Loucy (cell line): ENCODE data around the gene TP63.
A peak's percentile ranks its signal among the peaks of the same experiment; 100 is the strongest.

Experiments
- H2AFZ ChIP-seq: fragments of 200-600 bp; sonication (generic); 2 replicates; pipeline ENCODE4 v1.6.0; 2016; ENCODE audit warnings: antibody characterized with exemption, mild to moderate bottlenecking, low read length, moderate library complexity
- H3F3A ChIP-seq: fragments of 200-600 bp; 2 replicates; pipeline ENCODE4 v1.6.0; 2016; ENCODE audit warnings: antibody characterized with exemption, low read depth, mild to moderate bottlenecking
- H3K27me3 ChIP-seq: fragments of 200-600 bp; sonication (generic); 2 replicates; pipeline ENCODE4 v1.6.1; 2014; ENCODE audit warnings: low read length, mild to moderate bottlenecking; ENCODE audit not compliant: insufficient read depth, poor library complexity, severe bottlenecking
- H3K36me3 ChIP-seq: fragments of 200-600 bp; sonication (generic); 2 replicates; pipeline ENCODE4 v1.6.1; 2016; ENCODE audit warnings: low read length; ENCODE audit not compliant: insufficient read depth
- H3K4me1 ChIP-seq: fragments of 200-600 bp; sonication (generic); 2 replicates; pipeline ENCODE4 v1.5.1; 2014; ENCODE audit warnings: low read length, mild to moderate bottlenecking; ENCODE audit not compliant: insufficient read depth, poor library complexity, severe bottlenecking
- H3K4me2 ChIP-seq: fragments of 200-600 bp; sonication (generic); 2 replicates; pipeline ENCODE4 v1.6.0; 2014; ENCODE audit warnings: antibody characterized with exemption, low read length, low read depth, mild to moderate bottlenecking; ENCODE audit not compliant: poor library complexity, severe bottlenecking
- H3K4me3 ChIP-seq: fragments of 200-600 bp; sonication (generic); 2 replicates; pipeline ENCODE4 v1.5.1; 2014; ENCODE audit warnings: low read length, mild to moderate bottlenecking, mixed read lengths; ENCODE audit not compliant: poor library complexity, severe bottlenecking
- H3K79me2 ChIP-seq: fragments of 200-600 bp; sonication (generic); 2 replicates; pipeline ENCODE4 v1.6.1; 2014; ENCODE audit warnings: low read length; ENCODE audit not compliant: insufficient read depth
- H3K9ac ChIP-seq: fragments of 200-600 bp; sonication (generic); 2 replicates; pipeline ENCODE4 v1.6.0; 2014; ENCODE audit warnings: mild to moderate bottlenecking, low read depth, low read length, moderate library complexity; ENCODE audit not compliant: poor library complexity, severe bottlenecking
- H3K9me2 ChIP-seq: fragments of 200-600 bp; sonication (generic); replicated peaks from 2 replicates; pipeline ENCODE4 v1.6.1; 2016; ENCODE audit warnings: low read depth, low read length, mixed read lengths
- H3K9me3 ChIP-seq: fragments of 200-600 bp; sonication (generic); 2 replicates; pipeline ENCODE4 v1.6.1; 2014; ENCODE audit warnings: mild to moderate bottlenecking, antibody characterized with exemption, low read length, low read depth; ENCODE audit not compliant: insufficient read depth
- H4K20me1 ChIP-seq: fragments of 200-600 bp; sonication (generic); 2 replicates; pipeline ENCODE4 v1.6.0; 2014; ENCODE audit warnings: antibody characterized with exemption, low read length, mild to moderate bottlenecking; ENCODE audit not compliant: insufficient read depth, poor library complexity, severe bottlenecking
- EZH2phosphoT487 ChIP-seq: fragments of 200-600 bp; IDR thresholded peaks from 2 replicates; pipeline ENCODE4 v1.6.1; 2018; ENCODE audit warnings: antibody characterized with exemption, mild to moderate bottlenecking, moderate library complexity, borderline replicate concordance
- TF ChIP-seq, protein P1 (sequence below): fragments of 200-600 bp; sonication (generic); conservative IDR thresholded peaks from 2 replicates; pipeline ENCODE4 v1.5.1; 2014; ENCODE audit warnings: mild to moderate bottlenecking, antibody characterized with exemption, low read length

TP63 gene

DNA sequence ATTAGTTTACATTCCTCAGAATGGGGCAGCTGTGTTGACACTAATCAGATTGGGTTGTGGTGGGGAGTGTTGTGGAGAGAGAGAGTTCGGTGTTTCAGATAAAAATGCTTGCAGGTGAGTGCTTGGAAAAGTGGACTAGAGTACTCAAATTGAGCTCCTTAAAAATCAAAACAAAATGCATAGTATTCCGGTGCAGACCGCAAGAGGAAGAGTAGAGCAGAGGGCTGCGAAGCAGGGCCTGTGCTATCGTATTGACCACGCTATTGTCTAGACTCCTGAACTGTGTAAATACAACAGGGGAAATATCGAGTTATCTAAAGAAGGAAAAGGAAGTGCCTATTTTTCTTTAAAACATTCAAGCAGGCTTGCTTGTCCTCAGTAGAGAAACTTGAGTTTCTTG lies 159.5 kb downstream of the TP63 start:
- Histone ChIP-seq H3K27me3 (no peaks in the 10 kb centered on the region), H3K79me2 (no peaks in the 10 kb centered on the region), H3F3A (no peaks in the 10 kb centered on the region), H3K9ac (no peak overlapping the region), H3K36me3 (no peaks in the 10 kb centered on the region), H2AFZ (no peak overlapping the region), H3K9me3 (no peaks in the 10 kb centered on the region), H3K4me1 (peaks cover 11% of the 10 kb centered on the region), H3K4me3 (no peak overlapping the region), H3K9me2 (no peaks in the 10 kb centered on the region), H3K4me2 (no peak overlapping the region), H4K20me1 (no peaks in the 10 kb centered on the region)
- no peak for TF ChIP-seq EZH2phosphoT487
- TF ChIP-seq, protein P1, sequence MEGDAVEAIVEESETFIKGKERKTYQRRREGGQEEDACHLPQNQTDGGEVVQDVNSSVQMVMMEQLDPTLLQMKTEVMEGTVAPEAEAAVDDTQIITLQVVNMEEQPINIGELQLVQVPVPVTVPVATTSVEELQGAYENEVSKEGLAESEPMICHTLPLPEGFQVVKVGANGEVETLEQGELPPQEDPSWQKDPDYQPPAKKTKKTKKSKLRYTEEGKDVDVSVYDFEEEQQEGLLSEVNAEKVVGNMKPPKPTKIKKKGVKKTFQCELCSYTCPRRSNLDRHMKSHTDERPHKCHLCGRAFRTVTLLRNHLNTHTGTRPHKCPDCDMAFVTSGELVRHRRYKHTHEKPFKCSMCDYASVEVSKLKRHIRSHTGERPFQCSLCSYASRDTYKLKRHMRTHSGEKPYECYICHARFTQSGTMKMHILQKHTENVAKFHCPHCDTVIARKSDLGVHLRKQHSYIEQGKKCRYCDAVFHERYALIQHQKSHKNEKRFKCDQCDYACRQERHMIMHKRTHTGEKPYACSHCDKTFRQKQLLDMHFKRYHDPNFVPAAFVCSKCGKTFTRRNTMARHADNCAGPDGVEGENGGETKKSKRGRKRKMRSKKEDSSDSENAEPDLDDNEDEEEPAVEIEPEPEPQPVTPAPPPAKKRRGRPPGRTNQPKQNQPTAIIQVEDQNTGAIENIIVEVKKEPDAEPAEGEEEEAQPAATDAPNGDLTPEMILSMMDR, result no peak

DNA sequence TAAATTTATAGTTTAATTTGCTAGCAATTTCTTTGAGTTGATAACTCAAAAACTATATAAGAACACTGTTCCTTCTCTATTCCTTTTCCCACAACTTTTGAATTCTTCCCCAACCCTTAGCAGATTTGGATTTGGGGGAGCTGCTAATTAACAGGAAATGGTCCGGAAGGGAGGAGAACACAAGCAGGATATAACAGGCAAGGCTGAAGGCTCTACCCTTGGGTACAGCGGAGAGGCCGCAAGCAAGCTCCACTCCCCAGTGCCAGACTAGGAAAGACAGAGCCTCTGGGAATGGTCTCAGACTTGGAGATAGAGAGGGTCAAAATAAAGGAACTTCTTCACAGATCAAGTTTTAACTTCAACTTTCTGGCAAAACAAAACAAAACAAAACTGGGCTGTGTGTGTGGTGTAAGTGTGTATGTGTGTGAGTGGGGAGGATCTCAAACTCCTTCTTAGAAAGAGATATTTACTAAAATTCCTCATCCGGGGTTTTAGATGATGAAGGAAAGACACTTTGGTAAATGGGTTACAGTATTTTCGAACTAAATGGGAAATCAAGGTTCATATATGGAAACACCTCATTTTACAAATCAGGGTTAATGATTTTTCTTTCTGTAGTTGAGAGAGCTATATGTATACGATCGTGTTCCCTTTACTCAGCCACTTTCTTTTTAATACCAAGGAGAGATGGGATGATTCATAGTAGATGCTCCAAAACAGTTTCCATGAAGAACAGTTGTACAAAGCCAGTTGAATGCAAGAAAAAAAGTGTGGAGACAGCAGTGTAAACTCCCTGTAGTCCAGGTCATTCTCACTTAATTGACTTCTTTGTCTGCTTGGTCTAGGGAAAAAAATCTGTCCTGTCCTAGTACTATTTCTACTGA lies 161.1 kb downstream of the TP63 start:
- Histone ChIP-seq H3K4me3 (no peak overlapping the region), H3K4me2 (no peak overlapping the region), H3K27me3 (no peaks in the 10 kb centered on the region), H2AFZ (no peak overlapping the region), H4K20me1 (no peaks in the 10 kb centered on the region), H3K36me3 (no peaks in the 10 kb centered on the region), H3K4me1 (peaks cover 12% of the 10 kb centered on the region), H3K79me2 (no peaks in the 10 kb centered on the region), H3K9ac (no peak overlapping the region), H3K9me3 (no peaks in the 10 kb centered on the region), H3K9me2 (no peaks in the 10 kb centered on the region), H3F3A (no peaks in the 10 kb centered on the region)
- no peak for TF ChIP-seq EZH2phosphoT487
- TF ChIP-seq, protein P1, result no peak

DNA sequence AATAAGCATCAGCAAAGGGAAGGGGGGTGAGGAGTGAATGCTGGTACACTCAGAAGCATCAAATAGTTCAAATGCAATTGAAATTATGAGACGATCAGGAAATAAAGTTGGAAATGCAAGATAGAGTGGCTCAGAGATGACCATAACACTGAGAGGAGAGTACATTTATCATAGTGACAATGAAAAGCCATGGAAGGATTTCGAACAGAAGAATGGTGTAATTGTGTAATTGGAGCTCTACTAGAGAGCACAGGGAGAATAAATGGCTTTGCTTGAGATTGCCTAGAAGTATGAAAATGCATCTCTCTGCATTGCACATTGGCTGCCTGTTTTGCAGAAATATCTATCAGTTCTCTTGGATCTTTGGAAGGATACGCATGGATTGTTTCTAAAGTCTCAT lies 163.3 kb downstream of the TP63 start:
- H3K9me2 ChIP-seq, result no peaks in the 10 kb centered on the region
- no peaks in the 10 kb centered on the region for H3K36me3 ChIP-seq
- TF ChIP-seq, protein P1, result no peak
- TF ChIP-seq EZH2phosphoT487, result no peak
- peak overlapping the region; percentile 45 for H3K4me2 ChIP-seq
- H3F3A ChIP-seq, result no peaks in the 10 kb centered on the region
- peaks cover 26% of the 10 kb centered on the region for H3K4me1 ChIP-seq
- H3K79me2 ChIP-seq, result no peaks in the 10 kb centered on the region
- H3K4me3 ChIP-seq, result no peak overlapping the region
- no peak overlapping the region for H2AFZ ChIP-seq
- H4K20me1 ChIP-seq, result no peaks in the 10 kb centered on the region
- H3K9me3 ChIP-seq, result no peaks in the 10 kb centered on the region
- no peaks in the 10 kb centered on the region for H3K27me3 ChIP-seq
- no peak overlapping the region for H3K9ac ChIP-seq
